Activated naive CD4-positive, alpha-beta T cell (primary cell): Measurements from ENCODE around the gene ZNF69.
"Not testable (repeated sequence)": the region's sequence is repeated elsewhere in the genome, so short reads cannot be mapped to it uniquely, and the experiment has no call there.

Experiments used
- DNase-seq, 4 experiments: peaks; one replicate each; lab custom pipeline; 2025; lab: John Stamatoyannopoulos, UW

ZNF69 gene

DNA sequence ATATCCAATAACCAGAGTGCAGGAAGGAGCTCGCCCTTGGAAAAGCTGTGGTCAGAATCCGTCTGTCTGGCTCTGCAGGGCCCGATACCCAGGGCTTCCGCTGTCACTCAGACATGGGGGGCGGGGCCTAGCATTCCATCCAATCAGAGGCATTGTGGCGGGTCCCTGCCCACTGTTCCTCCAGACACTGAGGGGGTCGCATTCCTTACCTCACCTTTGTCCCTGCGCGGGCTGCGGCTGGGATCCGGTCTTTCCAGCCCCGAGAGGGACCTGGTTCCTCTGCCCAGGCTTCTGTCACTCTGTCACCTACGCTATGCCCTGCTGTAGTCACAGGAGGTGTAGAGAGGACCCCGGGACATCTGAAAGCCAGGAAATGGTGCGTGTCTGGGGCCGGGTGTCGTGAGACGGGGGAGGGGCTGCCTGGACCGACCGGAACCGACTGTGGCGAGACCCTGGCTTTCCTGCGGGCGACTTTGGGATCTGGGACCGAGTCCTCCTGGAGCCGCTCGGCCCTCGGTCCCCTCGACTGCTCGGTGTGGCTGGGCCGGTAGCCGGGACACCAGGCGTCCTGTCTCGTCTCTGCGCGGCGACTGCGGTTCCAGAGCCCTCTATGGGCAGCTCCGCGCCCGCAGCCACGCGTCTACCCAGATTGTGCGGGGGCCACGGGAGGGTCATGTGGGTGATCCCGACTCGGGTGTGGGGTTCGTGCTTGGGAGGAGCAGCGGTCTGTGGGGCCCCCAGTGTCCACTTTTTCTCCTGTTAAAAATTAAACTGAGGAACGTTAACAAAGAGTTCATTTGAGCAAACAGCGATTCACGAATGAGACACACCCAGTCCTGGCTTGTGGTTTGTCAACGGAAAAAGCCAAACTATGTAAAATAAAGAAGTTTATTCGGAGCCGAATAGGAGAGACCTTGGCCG, at the start of gene ZNF69:
Gene ZNF69 (plus strand): TSS at position 172 of the 921 bp plus-strand sequence. CDS start 142 bp downstream, at position 314.
- peak in 3 of 4 experiments; percentile 3 to 56 (median 52) for DNase-seq

DNA sequence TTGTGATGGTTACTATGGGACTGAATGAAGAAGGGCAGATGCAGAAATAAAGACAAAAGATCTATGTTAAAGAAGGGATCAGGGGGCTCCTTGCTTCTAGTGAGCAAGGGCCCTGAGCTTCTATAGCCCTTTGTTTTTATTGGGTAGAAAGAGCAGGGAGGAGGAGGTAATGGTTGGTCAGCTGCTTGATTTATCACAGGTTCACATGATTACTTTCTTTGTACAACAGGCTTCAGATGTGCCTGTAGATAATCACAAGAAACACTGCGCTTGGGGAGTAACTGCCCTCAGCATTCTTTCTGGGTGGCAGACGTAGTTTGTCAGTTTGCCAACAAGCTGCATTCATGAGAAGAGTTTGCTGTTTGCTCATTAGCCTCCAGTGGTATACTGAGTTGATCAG, 43.9 kb upstream of the ZNF69 start:
- no peak for DNase-seq

DNA sequence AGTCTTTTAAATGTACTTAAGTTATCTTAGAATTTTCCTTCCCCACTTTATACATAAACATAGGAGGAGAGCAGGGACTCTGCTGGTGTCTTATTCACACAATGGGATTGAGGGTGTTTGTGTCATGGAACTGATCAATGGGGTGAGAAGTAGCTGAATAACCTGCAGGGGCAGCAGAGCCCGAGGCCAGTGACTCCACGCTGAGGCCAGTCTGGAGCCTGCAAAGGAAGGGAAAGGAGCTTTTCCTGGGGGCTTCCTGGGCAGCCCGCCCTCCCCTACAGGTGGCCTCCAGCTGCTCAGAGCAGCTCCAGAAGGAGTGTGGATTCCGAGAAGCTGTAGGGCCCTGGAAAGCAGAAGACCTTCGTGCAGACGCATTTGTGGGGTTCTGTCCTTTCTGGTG, 40.0 kb upstream of the ZNF69 start:
- DNase-seq: not testable (repeated sequence)

DNA sequence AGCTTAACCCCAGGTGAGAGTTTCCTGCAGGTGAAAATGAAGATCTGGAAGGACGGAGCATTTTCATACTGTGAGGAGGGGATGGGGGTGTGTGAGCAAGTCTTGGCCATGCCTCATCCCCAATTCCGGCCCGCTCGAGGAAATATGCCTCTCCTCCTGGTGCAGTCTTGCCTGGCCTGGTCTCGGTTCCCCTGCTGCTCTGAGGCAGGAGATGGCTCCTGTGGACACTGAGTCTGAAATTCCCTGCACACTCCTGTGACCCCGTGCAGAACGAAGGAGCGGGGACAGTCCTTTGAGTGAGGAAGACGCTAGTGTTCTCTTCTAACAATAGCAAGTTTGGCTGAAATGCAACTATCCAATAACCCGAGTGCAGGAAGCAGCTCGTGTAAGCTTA, 39.4 kb upstream of the ZNF69 start:
- DNase-seq: no peak

DNA sequence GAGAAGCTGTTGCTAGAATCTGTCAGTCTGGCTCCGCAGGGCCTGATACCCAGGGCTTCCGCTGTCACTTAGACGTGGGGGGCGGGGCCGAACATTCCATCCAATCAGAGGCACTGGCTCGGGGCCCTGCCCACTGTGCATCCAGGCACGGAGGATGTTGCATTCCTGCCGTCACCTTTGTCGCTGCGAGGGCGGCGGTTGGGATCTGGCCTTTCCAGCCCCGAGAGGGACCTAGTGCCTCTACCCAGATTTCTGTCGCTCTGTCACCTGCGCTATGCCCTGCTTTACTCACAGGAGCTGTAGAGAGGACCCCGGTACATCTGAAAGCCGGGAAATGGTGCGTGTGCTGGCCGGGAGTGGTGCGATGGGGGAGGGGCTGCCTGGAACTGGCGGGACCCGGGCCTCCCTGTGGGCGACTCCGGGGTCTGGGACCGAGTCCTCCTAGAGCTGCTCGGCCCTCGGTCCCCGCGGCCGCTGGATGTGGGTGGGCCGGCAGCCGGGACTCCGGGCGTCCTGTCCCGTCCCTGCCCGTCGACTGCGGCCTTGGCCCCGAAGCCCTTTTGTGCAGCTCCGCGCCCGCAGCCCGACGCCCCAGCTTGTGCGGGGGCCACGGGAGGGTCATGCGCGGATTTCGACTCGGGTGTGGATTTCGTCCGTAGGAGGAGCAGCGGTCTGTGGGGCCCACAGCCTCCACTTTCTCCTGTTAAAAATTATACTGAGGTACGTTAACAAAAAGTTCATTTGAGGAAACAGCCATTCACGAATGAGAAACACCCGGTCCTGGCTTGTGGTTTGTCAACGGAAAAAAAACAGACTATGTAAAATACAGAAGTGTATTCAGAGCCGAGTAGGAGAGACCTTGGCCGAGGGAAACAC, 38.8 kb upstream of the ZNF69 start, which contains the start of gene ZNF439:
Gene ZNF439 (plus strand): TSS at position 133 of the 876 bp plus-strand sequence. CDS start 142 bp downstream, at position 275.
- DNase-seq: peak; percentile 43 to 84 (median 68)

DNA sequence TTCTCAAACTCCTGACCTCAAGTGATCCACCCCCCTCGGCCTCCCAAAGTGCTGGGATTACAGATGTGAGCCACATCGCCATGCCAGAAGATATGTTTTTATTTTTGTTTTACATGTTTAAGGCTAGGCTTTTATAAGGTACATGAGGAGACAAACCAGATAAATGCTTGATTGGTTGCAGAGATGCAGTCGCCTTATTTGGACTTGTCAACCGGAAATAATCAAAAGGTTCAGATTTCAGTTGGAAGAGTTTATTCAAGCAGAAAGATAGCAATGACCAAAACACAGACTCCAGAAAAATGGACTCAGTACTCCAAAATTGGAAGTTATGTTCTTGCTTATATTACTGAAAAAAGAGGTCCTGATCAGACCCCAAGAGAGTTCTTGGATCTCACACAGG, 37.3 kb upstream of the ZNF69 start:
- DNase-seq: not testable (repeated sequence)

DNA sequence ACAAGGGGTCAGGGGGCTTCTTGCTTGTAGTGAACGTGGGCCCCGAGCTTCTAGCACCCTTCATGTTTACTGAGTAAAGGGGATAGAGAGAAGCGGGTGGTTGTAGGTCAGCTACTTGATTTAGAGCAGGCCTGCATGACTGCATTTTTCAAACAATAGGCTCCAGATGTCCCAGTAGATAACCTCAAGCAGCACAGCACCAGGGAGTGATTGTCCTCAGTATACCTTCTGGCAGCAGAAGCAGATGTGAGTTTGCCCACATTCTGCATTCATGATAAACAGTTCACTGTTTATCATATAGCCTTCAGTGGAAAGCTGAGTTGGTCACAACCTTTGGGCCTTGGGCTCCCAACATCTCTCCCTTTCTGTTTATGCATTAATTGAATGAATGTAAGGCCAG, 34.2 kb upstream of the ZNF69 start:
- no peak for DNase-seq

DNA sequence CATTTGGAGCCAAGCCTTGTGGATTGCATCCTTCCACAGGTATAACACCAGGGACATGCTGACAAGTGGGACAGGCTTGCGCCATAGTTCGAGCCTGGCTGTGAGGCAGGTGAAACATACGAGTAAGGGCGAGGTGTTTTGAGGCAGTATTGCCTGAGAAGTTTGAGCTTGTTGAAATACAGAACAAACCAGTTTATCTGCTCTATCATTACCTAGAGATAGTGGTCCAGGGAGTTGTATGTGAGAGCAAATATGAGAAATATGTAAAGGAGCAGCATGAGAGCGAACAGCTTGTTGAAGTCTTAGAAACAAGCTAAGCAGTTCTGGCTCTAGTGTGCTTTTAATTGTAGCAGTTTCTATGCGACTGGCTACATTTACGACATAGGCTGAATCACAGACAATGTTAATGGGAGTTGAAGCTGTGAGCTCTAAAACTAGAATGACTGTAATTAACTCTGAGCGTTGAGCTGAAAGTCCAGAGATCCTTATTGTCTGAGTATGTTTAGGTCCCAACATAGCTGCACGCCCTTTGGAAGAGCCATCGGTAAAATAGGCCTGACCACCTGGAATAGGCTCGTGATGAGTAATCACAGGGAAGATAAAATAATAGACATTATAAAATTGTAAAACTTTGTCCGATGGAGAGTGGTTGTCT, 30.9 kb upstream of the ZNF69 start:
- no peak for DNase-seq

DNA sequence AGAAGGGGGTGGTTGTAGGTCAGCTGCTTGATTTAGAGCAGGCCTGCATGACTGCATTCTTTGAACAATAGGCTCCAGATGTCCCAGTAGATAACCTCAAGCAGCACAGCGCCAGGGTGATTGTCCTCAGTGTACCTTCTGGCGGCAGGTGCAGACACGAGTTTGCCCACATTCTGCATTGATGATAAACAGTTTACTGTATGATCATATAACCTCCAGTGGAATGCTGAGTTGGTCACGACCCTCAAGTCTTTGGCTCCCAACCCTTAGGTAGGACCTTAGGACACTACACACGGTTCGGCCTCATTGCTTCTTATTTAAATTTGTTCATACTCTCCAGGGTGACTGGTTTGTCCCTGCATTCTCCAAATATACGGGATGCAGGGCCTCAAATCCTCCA, 26.9 kb upstream of the ZNF69 start:
- DNase-seq: no peak

DNA sequence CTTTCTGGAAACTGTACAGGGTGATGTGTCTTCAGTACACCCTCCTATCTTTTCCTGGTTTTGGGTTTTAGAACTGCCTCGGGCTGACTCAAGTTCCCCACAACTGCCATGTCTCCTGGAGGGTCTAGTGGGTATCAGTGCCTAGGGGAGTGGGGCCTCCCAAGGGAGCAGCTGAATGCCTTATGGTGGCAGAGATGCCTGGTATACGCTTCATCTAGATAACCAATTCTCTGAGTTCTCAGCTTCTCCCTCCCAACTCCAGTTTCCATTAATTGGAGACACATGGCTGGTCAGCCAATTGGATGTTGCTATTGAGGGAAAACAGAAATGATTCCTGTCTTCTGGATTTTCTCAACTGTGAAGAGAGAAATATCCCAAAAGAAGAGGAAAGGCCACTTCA, 26.3 kb upstream of the ZNF69 start:
- DNase-seq: no peak

DNA sequence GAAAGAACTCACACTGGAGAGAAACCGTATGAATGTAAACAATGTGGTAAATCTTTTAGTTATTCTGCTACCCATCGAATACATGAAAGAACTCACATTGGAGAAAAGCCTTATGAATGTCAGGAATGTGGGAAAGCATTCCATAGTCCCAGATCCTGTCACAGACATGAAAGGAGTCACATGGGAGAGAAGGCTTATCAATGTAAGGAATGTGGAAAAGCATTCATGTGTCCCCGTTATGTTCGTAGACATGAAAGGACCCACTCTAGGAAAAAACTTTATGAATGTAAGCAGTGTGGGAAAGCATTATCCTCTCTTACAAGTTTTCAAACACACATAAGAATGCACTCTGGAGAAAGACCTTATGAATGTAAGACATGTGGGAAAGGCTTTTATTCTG, 19.8 kb upstream of the ZNF69 start:
- not testable (repeated sequence) for DNase-seq

DNA sequence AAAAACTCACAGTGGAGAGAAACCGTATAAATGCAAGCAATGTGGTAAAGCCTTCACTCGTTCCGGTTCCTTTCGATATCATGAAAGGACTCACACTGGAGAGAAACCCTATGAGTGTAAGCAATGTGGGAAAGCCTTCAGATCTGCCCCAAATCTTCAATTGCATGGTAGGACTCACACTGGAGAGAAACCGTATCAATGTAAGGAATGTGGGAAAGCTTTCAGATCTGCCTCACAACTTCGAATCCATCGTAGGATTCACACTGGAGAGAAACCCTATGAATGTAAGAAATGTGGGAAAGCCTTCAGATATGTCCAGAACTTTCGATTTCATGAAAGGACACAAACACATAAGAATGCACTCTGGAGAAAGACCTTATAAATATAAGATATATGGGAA, 19.4 kb upstream of the ZNF69 start:
- no peak for DNase-seq

DNA sequence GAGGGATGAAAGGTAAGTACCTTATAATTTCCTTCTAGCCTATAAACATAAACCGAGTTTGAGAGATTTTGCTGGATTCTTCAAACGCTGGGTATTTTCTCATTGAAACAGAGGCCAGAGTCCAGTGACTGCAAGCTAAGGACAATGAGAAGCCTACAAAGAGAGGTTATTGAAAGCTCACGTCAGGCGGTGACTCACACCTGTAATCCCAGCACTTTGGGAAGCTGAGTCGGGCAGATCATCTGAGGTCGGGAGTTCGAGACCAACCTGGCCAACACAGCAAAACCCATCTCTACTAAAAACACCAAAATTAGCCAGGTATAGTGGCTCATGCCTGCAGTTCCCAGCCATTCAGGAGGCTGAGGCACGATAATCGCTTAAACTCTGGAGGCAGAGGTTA, 15.0 kb upstream of the ZNF69 start:
- no peak for DNase-seq

DNA sequence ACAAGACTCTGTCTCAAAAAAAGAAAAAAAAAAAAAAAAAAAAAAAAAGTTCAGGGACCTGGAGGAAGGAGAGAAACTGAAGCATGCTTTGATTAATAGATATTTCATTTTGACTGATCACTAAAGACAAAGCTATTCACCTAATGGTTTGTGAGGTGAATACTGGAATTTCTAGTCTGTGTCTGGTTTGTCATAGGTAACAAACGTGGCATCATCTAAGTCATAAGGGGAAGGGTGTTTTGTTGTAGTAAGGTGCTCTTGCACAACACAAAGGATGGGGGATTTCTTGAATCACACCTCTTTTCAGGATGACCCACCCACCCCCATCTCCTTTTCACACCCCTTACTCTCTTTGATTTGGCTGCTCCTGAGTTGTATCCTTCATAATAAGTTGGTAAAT, 13.8 kb upstream of the ZNF69 start:
- DNase-seq: no peak

DNA sequence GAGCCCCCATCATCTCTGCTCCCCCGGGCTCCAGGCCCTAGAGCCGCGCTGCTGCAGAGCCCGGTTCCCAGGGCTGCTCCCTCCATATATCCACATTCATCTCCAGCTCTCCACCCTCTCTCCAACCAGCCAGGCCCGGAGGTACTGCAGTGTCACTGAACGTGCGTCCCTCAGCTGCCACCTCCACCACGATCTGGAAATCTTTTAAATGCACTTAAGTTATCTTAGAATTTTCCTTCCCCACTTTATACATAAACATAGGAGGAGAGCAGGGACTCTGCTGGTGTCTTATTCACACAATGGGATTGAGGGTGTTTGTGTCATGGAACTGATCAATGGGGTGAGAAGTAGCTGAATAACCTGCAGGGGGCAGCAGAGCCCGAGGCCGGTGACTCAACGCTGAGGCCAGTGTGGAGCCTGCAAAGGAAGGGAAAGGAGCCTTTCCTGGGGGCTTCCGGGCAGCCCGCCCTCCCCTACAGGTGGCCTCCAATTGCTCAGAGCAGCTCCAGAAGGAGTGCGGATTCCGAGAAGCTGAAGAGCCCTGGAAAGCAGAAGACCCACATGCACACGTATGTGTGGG, 7.8 kb upstream of the ZNF69 start:
- DNase-seq: peak in 3 of 4 experiments; percentile 2 to 6 (median 6)

DNA sequence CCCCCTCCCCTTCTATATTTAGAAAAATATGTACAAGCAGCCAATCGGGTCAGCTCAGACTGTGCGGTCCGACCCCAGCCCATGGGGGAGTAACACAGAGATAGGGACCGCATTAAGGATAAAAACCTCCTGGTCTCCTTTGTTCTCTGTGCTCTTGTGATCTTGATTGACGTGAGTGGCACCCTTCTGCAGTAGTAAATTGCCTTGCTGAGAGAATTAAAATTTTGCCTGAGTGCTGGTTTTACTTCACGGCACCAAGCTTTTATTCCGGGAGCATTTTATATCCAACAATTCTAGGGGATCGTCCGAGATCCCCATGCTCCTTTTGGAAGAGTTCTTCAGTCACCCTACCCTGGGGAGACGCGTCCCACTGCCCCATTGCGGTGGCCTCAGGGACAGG, 7.0 kb upstream of the ZNF69 start:
- DNase-seq: no peak

DNA sequence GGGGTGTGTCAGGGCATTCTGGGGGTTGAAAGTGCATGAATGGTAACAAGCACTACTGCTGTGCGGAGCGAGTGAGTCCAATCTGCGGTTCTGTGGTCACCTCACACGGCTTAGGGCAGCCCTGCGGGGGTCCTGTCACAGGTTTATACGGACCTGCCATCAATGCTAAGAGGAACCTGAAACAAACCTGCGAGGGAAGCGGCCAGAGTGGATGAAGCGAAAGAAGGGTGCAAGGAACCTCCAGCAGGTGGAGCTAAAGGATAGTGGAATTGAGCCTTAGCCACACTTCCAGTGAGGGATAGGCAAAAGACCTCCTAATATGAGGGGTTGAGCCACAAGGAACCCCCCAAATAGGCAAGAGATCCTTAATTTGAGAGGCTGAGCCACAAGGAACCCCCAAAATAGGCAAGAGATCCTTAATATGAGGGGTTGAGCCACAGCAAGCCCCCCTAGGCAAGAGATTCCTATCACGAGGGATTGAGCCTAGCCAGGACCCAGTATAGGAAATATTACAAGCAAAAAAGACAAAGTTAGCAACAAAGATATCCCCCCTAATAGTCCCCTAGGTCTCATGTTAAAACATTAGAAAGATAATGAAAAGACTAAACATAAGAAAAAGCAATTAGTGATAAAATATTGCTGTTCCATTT, 6.3 kb upstream of the ZNF69 start:
- DNase-seq: peak in 3 of 4 experiments; percentile 4 to 41 (median 34)

DNA sequence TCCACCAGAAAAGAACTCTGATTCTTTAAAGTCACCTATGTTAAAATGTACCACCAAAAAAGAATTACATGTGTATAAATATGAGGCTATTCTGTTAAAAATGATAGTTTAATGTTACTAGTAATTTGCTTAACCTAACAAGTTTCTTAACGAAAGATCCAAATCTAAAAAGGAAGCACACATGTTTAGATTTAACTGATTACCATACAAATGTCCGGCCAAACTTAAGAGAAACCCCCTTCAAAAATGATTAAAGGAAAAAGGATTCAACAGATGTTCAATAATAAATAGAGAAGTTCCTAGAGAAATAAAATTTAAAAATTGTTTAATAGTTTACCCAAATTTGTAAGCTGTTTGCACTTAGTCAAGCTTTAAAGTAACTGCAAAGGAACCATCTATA, 5.0 kb upstream of the ZNF69 start:
- DNase-seq: no peak

DNA sequence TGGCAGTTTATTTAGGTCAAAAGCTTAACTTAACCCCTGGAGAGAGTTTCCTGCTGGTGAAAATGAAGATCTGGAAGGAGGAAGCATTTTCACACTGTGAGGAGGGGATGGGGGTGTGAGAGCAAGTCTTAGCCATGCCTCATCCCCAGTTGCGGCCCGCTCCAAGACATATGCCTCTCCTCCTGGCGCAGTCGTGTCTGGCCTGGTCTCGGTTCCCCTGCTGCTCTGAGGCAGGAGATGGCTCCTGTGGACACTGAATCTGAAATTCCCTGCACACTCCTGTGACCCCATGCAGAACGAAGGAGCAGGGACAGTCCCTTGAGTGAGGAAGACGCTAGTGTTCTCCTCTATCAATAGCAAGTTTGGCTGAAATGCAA, 360 bp upstream of the ZNF69 start:
- no peak for DNase-seq

DNA sequence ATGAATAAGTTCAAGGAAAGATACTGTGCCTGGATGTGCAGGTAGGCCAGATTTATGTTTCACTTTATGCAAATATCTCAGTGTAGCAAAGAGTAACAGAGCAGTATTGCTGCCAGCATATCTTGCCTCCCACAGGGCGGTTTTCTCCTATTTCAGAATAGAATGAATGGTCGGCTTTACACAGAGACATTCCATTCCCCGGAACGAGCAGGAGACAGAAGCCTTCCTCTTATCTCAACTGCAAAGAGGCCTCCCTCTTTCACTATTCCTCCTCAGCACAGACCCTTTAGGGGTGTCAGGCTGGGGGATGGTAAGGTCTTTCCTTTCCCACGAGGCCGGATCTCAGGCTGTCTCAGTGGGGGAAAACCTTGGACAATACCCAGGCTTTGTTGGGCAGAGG, 2.3 kb downstream of the ZNF69 start:
- DNase-seq: not testable (repeated sequence)

DNA sequence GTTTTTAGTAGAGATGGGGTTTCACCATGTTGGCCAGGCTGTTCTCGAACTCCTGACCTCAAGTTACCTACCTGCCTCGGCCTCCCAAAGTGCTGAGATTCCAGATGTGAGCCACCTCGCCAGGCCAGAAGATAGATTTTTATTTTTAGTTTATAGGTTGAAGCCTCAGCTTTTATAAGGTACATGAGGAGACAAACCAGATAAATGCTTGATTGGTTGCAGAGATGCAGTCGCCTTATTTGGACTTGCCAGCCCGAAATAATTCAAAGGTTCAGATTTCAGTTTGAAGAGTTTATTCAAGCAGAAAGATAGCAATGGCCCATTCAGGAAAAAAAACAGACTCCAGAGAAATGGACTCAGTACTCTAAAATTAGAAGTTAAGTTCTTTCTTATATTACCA, 3.1 kb downstream of the ZNF69 start:
- DNase-seq: no peak
